Activated CD4-positive, alpha-beta T cell treated with anti-CD3 and anti-CD28 coated beads for 48 hours (primary cell): Measurements from ENCODE around the gene LTBP1.
"Not testable (repeated sequence)": the region's sequence is repeated elsewhere in the genome, so short reads cannot be mapped to it uniquely, and the experiment has no call there.

Source experiments
- DNase-seq: peaks from one replicate; pipeline ENCODE4 v3.0.0-alpha.2; 2020

Gene LTBP1

DNA sequence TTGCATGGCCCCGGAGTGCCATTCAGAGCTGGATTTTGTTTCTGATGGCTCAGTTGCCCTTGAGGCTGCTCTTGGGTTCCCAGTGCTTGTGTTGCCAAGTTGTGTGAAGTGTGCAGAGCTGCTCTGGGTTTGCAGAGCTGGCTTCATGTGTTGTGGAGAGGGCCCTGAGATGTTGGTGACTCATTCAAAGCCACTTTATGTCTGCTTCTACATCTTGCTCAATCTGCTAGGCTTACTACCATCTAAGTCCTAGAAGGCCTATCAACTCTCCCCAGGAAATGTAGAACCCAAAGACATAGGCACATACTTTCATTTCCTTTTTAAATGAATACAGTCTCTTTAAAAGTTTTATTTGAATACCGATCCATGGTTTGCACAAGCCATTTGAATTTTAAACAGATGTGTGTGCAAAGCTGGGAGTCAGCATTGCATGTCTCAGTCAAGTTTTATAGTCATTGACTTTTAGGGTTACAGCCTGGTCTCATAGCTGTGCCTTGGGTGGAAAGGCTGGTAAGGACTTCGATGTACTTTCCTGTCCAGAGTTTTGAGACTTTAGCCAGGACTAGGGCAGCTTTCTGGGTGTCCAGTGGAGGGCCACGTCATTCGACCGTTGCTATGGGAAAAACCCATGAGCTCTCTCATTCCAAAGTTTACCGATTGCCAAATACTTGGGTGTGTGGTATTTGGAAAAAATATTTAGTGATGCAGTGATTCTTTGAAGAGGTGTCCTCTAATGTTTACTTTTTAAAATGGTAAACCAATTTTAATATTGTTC, 105.0 kb downstream of the LTBP1 start:
- no peak for DNase-seq

DNA sequence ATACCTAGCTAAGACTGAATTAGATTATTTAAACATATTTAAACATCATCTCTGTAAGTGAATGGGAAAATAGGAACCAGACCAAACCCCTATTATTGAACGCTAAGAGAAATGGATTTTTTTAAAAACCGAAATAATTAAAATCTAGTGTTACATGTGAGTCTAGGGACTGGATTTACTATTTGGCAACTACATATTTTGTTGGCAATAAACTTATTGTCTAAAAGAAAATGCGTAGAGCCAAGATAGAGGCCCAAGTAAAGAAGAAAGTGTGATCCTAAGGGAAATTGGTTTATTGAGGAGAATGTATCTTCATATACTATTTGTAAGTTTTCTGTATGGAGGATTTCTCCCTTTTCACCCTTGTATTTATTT, 105.6 kb downstream of the LTBP1 start:
- DNase-seq, result no peak

DNA sequence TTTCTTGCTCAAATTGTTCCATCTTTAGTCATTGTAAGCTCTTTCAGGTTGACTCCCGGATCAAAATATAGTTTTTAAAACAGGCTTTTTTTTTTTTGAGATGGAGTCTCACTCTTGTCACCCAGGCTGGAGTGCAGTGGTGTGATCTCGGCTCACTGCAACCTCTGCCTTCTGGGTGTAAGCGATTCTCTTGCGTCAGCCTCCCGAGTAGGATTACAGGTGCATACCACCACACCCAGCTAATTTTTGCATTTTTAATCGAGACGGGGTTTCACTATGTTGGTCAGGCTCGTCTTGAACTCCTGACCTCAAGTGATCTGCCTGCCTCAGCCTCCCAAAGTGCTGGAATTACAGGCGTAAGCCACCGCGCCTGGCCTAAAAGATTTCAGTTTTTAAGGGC, 106.0 kb downstream of the LTBP1 start:
- DNase-seq, result not testable (repeated sequence)

DNA sequence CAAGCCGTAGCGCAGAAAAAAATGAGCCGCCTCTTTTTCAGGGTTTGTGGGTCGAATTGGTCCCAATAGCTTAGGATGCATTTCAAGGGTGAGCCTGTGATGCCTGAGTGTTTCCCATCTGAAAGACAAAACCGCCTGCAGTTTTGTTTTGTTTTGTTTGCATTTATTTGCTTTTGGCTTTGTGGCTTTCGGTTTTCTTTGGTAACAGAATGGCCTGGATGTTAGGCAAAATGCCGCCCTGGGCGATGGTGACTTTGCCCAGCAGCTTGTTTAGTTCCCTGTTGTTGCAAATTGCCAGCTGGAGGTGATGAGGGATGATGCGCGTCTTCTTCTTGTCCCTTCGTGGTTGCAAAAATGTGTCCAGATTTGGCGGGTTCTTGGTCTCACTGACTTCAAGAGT, 109.4 kb downstream of the LTBP1 start:
- DNase-seq, result no peak

DNA sequence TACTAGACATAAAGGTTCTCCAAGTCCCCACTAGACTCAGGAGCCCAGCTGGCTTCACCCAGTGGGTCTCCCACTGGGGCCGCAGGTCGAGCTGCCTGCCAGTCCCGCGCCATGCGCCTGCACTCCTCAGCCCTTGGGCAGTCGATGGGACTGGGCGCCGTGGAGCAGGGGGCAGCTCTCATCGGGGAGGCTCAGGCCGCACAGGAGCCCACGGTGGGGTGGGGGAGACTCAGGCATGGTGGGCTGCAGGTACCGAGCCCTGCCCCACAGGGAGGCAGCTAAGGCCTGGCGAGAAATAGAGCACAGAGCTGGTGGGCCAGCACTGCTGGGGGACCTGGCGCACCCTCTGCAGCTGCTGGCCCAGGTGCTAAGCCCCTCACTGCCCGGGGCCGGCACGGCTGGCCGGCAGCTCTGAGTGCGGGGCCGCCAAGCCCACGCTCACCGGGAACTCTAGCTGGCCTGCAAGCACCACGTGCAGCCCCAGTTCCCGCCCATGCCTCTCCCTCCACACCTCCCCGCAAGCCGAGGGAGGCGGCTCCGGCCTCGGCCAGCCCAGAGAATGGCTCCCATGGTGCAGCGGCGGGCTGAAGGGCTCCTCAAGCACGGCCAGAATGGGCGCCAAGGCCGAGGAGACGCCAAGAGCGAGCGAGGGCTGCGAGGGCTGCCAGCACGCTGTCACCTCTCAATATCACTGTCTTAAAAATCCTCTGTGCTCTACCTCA, 110.7 kb downstream of the LTBP1 start:
- DNase-seq, result not testable (repeated sequence)

DNA sequence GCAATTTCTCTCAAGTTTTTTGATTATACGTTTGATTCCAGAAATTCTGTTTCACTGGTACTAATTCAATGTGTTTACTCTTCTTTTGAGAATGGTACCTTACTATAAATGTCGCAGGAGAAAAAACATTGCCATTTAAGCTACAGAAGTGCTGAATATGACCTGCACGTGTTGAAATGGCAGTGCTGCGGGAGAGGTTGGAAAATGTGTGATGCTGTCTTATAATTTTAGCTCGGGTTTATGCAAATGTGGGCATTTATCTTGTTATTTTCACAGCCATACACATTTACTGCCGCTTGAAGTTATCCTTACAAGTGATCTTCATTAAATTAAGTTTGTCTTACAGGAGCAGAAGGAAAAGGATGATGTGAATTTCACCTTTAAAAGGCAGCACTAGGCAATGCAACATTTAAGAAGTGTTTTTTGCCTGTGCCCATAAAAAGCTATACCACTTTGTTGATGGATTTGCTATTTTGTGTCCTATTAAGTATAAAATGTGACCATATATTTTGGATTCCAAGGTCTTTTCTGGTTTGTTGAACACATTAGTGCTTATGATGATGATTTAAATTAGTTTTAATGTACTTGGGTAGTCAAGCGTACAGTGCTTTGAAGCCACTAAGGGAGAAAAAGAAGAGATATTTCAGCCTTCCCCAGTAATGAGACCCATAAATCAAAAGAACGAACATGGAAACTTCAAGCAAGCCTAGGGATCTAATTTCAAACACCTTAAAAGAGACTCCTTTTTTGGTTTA, 112.1 kb downstream of the LTBP1 start:
- DNase-seq, result no peak

DNA sequence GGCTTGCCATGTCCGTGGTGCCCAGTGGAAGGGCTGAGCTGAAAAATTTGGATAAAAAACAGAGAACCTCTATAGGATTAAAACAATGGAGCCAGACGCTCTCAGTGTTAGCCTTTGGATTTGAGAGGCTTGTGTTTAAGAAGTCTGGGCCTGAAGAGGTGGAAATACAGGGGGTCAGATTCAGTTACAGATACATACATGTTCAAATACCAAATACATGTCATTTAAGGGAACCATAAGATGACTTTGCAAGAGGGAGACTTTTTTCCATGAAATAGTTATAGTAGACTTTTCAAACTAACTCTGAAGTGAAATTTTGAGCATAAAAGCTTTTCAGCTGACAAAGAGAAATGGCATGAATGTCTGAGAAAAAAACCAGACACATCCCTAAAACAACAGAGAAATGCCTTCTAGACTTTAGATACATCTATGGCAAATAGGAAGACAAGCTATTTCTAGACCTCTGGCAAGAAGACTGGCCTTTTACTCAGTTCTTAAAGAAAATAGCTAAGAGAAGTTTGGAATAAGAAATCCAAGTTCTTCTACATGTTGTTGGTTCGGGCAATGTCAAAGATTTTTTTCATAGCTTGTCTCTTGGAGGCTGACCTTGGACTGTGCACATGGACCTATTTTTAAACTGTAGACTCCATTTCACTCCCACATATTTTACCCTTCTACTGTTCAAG, 112.9 kb downstream of the LTBP1 start:
- DNase-seq, result no peak

DNA sequence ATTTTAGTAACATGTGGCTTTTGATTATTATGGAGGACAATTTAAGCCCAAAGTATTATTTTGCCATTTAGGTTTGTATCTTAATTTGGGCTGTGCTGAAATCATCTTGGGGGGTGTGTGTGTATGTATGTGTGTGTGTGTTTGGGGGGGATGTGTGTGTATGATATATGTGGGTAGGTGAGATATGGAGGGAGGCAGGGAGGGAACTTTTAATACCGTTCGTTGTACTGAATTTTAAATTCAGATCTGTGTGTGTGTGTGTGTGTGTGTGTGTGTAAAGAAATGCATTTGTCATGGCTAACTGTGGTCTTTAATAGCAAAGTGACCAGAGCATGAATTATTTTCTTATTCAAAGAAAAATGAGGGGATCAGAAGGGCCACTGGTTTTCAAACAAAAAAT, 113.7 kb downstream of the LTBP1 start:
- no peak for DNase-seq

DNA sequence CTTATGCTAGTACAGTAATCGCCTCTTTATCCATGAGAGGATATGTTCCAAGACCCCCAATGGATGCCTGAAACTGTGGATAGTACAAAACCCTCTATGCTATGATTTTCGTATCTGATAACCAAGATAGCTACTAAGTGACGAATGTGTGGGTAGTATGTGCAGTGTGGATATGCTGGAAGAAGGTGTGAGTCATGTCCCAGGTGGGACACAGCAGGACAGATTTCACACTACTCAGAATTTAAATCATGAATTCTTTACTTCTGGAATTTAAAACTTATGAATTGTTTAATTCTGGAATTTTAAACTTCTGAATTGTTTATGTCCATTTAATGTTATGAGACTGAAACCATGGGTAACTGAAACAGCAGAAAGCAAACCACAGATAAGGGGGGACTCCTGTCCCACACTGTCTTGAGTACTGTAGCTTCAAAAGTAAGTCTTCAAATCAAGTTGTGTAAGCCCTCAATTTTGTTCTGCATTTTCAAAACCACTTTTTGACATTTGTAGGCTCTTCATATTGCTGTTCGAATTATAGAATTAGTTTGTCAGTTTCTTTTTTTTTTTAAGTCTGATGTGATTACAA, 116.0 kb downstream of the LTBP1 start:
- no peak for DNase-seq

DNA sequence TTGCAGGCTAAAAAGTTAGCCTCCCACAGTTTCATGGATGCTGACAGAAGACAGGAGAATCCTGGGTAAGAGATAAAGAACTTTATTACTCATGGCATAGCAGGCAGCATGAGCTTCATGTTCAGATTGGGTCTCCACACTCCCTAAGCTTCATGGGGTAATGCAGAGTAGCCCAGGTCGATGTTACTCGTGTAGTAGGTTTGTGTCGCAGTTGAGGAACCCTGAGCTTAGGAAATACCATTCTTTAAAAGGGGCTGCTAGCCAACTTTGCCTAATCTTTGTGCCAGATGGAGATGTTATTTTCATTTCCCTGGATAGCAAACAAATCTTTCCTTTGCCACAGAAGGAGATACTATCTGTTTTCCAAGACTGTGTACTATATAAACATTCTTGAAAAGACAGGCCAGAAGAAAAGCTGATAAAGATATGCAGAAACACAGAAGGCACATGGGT, 117.6 kb downstream of the LTBP1 start:
- no peak for DNase-seq

DNA sequence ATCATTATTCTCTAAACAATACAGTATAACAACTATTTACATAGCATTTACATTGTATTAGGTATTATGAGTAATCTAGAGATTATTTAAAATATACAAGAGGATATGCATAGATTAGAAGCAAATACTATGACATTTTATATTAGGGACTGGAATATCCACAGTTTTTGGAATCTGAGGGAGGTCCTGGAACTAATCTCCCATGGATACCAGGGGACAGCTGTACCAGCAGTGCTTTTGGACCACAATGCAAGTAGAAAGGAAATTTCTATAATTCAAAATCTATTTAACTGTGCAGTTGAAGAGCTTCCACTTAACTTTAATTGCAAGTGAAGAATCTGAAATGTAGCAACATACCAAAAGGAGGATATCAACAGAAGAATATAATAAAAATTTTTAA, 120.8 kb downstream of the LTBP1 start:
- DNase-seq, result no peak

DNA sequence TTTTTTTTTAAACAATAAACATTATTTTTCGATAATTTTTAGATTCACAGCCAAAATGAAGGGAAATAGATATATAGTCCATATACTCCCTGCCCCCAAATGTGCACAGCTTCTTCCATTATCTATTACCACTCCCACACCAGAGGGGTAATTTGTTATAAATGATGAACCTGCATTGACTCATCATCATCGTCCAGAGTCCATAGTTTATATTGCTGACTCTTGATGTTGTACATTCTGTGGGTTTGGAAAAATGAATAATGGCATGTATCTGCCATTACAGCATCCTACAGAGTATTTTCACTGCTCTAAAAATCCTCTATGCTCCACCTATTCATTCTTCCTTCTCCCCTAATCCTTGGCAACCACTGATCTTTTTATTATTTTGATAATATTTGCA, 121.5 kb downstream of the LTBP1 start:
- no peak for DNase-seq

DNA sequence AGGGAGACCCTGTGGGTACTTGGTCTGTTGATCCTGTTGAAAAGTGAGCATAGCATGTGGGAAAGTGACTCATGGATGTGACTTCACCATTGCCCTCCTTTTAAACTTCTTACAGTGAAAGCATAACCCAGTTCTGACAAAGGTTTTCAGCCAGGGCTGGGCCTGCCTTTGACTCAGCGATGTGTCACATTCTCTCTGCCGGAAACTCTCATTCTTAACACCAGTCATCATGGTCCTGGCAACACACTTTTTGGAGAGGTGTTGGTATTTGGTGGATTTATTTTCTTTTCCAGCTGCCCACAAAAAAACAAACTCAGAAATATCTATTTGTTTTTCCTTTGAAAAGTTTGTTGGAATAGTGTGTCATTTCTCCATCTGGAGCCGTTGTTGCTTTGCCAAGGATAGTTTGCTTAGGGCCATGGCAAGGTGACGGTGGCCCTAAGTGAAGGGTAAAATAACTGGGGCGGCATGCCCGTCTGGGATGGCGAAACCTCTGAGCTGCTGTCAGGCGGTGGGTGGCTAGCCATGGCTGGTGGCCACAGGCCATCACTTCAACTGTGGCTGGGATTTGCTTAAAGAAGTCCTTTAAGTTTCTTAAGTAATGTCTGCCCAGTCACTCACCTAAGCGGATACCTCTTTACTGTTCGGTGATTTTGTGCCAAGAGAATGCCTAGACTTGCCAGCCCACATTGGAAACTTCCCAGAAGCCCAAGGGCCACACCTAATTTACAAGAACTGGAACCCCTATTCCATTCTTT, 123.3 kb downstream of the LTBP1 start:
- DNase-seq, result peak; percentile 74

DNA sequence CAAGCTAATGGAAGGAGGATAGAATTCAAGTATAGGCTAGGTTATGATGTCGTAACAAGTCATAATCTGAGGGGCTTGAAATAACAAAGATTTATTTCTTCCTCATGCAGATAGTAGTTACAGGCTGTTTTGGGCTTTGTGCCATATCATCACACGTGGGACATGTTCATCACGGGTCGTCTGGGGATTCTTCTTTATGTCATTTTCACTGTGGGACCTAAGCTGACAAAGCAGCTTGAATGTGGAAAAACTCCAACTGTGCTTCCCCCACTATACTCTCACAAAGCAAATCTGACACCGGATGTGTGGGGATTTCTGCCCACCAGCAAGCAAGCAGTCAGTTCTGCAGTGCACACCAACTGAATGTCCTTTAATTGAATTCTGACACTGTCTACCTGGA, 124.8 kb downstream of the LTBP1 start:
- no peak for DNase-seq

DNA sequence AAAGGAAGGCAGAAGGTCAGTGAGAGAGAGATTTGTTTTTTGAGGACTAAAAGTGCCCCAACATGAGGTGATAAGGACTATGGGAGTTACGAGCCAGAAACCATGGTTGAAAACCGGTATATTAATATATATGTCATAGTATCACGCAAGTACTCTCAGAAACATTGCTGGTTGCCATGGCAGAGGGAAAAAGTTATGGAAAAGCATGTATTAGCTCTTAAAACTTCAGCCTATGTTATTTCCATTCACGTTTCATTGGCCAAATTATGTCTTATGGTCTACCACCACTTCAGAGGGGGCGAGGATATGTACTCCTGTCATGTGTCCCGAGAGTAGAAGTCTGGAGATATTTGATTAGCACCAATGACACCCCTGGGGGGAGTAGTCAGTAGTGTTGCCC, 125.9 kb downstream of the LTBP1 start:
- DNase-seq, result no peak

DNA sequence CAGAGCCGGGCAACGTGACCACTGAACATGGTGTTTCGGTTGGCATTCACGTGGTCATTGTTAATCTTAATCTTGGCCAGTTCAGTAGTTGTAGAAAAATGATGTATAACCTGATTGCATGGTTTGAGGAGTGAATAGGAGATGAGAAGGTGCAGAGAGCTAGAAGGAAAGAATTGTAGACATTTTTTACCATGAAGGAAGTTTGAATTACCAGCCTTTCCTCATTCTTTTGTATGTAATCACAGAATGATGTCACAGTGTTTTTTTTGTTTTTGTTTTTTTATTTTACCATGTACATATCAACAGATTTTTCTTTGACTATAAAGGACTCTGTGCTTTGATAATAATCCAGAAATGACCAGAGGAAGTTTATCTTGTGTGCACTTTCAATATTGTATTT, 126.3 kb downstream of the LTBP1 start:
- DNase-seq, result no peak

DNA sequence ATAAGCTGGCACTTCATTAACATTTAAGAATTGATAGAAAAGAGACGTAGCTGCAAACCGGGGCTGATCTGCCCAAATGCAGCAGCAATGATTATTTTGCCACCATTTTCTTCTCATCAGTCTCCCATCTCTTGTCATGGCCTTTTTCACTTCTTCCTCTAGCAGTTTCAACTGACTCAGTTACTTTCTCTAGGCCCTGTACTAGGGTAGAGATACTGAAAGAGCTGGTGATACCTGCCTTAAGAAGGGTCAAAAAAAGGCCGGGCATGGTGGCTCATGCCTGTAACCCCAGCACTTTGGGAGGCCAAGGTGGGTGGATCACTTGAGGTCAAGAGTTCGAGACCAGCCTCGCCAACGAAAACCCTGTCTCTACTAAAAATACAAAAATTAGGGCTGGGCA, 127.4 kb downstream of the LTBP1 start:
- no peak for DNase-seq

DNA sequence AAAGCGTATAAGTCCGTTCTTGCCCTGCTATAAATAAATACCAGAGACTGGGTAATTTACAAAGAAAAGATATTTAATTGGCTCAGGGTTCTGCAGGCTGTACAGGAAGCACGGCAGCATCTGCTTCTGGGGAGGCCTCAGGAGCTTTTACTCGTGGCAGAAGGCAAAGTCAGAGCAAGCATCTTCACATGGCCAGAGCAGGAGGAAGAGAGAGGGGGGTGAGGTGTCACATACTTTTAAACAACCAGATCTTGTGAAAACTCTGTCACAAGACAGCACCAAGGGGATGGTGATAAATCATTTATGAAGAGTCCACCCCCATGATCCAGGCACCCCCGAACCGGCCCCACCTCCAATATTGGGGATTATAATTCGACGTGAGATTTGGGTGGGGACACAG, 130.6 kb downstream of the LTBP1 start:
- no peak for DNase-seq

DNA sequence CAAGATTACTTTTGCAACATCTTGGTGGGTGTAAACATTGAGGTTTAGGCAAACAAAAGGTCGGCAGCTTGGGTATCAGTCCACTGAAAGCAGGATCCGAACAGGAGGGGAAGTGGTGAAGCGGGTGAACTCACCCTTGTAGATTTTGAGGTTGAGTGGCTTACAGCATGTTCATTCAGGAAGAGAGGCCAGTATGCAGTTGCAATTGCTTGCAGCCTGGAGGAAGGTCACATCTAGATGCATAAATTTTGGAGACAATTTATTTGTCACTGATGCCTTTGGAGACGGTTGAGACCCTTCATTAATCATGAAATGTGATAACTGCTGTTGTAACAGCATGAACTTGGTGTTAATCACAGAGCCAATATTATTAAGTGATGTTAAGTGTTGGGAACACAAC, 131.1 kb downstream of the LTBP1 start:
- DNase-seq, result no peak

DNA sequence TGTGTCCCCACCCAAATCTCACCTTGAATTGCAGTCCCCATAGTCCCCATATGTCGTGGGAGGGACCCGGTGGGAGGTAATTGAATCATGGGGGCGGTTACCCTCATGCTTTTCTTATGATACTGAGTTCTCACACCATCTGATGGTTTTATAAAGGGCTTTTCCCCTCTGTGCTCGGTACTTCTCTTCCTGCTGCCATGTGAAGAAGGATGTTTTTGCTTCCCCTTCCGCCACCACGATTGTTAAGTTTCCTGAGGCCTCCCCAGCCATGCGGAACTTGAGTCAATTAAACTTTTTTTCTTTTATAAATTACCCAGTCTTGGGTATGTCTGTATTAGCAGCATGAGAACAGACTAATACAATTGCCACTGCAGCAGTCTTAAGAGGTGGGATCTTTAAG, 134.9 kb downstream of the LTBP1 start:
- no peak for DNase-seq

DNA sequence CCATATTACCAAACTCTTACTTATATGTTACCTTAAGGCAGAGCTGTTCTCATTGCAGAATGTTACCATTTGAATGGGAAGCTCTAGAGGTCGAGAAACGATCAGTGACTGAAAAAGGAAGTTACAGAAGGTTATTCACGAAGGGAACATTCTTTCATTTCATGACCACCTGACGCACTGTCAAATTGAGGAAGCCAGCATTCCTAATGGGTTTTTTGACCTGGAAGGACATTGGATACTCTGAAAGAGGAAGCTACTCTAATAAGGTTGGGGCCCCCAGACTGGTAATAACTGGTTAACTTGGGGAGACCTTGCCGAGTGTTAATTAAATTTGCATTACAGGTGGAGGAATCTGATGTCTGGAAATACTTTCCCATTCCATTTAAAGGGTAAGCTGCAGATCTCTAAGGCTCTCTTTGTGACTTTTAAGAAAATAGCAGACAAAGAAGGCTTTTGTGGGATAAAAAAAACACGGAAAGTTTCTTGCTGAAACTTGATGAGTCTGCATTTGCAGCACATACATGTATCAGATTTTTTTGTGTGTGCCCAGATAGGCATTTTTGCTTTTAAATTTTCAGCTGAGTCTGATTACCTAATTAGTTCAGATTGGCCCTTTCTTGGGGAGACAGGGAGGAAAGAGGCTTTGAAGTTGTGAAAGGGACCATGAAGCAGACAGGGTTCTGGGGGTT, 137.1 kb downstream of the LTBP1 start:
- DNase-seq, result no peak

DNA sequence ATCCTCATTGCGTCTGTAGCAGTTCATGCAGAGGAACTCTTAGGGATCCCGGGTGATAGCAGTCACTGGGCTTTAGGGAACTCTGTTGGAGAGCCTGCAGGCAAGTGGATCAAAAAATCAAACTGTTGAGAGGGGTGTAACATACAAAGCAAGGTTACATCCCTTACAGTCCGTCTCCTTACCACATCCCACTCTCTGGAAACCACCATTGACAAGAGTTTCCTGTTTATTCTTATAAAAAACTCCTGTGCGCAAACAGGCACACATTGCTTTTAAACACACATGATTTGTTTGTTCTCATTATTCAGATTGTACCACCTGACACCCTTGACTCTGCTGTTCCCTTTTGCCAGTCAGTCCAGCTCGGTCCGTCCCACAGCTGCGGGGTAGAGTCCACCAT, 137.7 kb downstream of the LTBP1 start:
- DNase-seq, result no peak
